Activated CD8-positive, alpha-beta T cell treated with anti-CD3 and anti-CD28 coated beads for 36 hours (primary cell): ENCODE data around the gene XRCC2. TPM values are rescaled to one million over a fixed set of nuclear protein-coding genes. Genes with fewer than 3 reads are reported as not detected.

ENCODE experiments used
- ATAC-seq: fragments of 200-7000 bp; cut with Tn5 transposase; one replicate; pipeline ENCODE4 v1.10.0; 2021; ENCODE audit warnings: mild to moderate bottlenecking, moderate library complexity
- CTCF ChIA-PET: fragments of 350-600 bp; sonication (Branson Sonifier 250); formaldehyde crosslinking; loops from one replicate; lab custom pipeline; 2021; ENCODE audit warnings: antibody characterized with exemption; lab: Charles Lee
- POLR2A ChIA-PET: fragments of 350-600 bp; sonication (Branson Sonifier 250); formaldehyde crosslinking; loops from one replicate; lab custom pipeline; 2021; ENCODE audit warnings: antibody characterized with exemption; lab: Charles Lee
- DNase-seq: peaks from one replicate; pipeline ENCODE4 v3.0.0-alpha.2; 2020
- H3K27ac Mint-ChIP-seq: one replicate; pipeline ENCODE4 v1.8.0; 2021; ENCODE audit warnings: mild to moderate bottlenecking, mixed read lengths
- H3K27me3 Mint-ChIP-seq: one replicate; pipeline ENCODE4 v1.8.0; 2021; ENCODE audit warnings: mixed read lengths
- H3K36me3 Mint-ChIP-seq: one replicate; pipeline ENCODE4 v1.8.0; 2021; ENCODE audit warnings: low read depth, mixed read lengths
- H3K4me1 Mint-ChIP-seq: one replicate; pipeline ENCODE4 v1.8.0; 2021; ENCODE audit warnings: low read depth, mixed read lengths
- H3K4me3 Mint-ChIP-seq: one replicate; pipeline ENCODE4 v1.8.0; 2021; ENCODE audit warnings: mild to moderate bottlenecking, moderate library complexity, mixed read lengths
- H3K9me3 Mint-ChIP-seq: one replicate; pipeline ENCODE4 v1.8.0; 2021; ENCODE audit warnings: mixed read lengths
- intact Hi-C: fragments of 100-400 bp; cut with micrococcal nuclease; formaldehyde crosslinking; loops from one replicate; pipeline ENCODE4 v1.10.0; 2022
- total RNA-seq, 2 experiments: library from RNA; stranded (reverse); gene quantifications; one replicate each; pipeline ENCODE4 v1.2.3, GENCODE V29; 2021
- TF ChIP-seq, protein P1 (sequence below): fragments of 200-600 bp; IDR thresholded peaks from one replicate; pipeline ENCODE4 v1.8.0; 2022; ENCODE audit warnings: antibody characterized with exemption, mild to moderate bottlenecking

The XRCC2 gene
- total RNA-seq, 2 experiments from 2014 or later, result 16.6 to 17.2 TPM

DNA sequence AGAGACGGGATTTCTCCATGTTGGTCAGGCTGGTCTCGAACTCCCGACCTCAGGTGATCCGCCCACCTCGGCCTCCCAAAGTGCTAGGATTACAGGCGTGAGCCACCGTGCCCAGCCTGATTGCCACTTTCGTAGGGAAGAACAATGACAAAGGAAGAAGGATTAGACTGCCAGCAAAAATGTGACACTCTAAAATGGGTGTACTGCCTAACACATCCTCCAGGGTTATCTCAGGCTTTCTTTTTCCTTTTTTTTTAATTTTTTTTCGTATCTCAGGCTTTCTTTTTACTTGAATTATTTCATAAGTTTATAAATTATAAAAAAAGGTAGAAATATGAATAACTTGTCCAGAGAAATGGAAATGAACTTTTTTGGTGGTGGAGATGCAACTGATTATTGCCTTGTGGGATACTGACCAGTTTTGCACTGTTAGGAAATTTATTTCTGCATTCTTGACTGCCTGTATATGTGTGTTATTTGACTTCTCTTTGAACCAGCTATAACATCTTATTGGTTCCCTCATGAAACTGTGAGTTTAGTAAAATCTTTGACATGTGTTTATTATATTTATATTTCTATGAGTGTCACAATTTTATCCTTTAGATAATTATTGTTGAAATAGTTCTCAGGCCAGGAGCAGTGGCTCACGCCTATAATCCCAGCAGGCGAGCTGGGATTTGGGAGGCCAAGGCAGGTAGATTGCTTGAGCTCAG lies 56.8 kb downstream of the XRCC2 start:
- TF ChIP-seq, protein P1, sequence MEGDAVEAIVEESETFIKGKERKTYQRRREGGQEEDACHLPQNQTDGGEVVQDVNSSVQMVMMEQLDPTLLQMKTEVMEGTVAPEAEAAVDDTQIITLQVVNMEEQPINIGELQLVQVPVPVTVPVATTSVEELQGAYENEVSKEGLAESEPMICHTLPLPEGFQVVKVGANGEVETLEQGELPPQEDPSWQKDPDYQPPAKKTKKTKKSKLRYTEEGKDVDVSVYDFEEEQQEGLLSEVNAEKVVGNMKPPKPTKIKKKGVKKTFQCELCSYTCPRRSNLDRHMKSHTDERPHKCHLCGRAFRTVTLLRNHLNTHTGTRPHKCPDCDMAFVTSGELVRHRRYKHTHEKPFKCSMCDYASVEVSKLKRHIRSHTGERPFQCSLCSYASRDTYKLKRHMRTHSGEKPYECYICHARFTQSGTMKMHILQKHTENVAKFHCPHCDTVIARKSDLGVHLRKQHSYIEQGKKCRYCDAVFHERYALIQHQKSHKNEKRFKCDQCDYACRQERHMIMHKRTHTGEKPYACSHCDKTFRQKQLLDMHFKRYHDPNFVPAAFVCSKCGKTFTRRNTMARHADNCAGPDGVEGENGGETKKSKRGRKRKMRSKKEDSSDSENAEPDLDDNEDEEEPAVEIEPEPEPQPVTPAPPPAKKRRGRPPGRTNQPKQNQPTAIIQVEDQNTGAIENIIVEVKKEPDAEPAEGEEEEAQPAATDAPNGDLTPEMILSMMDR, result no peak
- Mint-ChIP-seq H3K4me1 (no peaks in the 10 kb centered on the region), H3K4me3 (no peak overlapping the region), H3K27ac (no peak overlapping the region), H3K36me3 (no peaks in the 10 kb centered on the region), H3K27me3 (no peaks in the 10 kb centered on the region), H3K9me3 (no peaks in the 10 kb centered on the region)
- ChIA-PET CTCF (interaction anchor here (0.6 kb wide), 1 partner anchor 1132 kb away, joined by 3 read pairs; no protein-coding TSS in a partner anchor), POLR2A (interaction anchor here (1.5 kb wide), 1 partner anchor 10 kb away, joined by 5 read pairs; no protein-coding TSS in a partner anchor)
- ATAC-seq, result no peak
- DNase-seq, result no peak
- intact Hi-C loops, result no loop called here

DNA sequence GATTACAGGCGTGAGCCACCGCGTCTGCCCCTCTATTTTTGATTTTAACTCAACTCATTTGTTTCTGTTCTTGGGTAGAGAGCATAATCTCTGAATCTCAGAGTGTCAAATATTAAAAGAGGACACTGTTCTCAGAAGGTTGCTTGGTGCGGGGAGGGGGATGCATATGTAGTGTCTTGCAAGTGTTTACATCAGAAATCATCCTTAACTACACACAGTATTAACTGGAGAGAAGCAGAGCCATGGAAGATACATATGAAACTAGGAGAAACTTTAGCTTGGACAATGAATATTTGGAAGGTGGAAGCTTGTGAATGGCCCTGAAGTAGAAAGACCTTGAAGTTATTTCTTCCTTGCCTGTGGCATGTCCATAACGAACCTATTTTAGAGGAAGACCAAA lies 57.5 kb downstream of the XRCC2 start:
- Mint-ChIP-seq H3K27ac (no peak overlapping the region), H3K9me3 (no peaks in the 10 kb centered on the region), H3K27me3 (no peaks in the 10 kb centered on the region), H3K4me1 (no peaks in the 10 kb centered on the region), H3K4me3 (no peak overlapping the region), H3K36me3 (no peaks in the 10 kb centered on the region)
- POLR2A ChIA-PET, result interaction anchor here (1.5 kb wide), 1 partner anchor 9 kb away, joined by 5 read pairs; no protein-coding TSS in a partner anchor
- TF ChIP-seq, protein P1, result no peak
- intact Hi-C loops, result no loop called here
- DNase-seq (no peak), ATAC-seq (no peak)
- CTCF ChIA-PET, result no interaction called here

DNA sequence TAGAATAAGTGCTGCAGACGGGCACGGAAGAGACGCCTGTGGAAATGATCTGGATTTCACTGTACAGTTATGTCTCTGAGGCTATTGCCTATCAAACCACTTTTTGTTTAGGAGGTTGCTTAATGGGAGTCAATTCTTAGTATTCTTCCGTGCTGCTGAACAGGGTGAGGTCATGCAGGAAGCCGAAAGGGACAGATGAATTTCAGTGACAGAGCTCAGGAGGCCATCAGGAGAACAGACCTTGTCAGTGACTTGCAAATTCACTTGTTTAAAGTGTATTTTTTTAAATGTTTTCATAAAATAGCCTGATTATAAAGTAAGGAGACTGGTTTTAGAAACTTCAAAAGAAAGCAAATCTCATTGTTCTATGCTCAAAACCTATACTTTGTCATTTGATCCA lies 58.9 kb downstream of the XRCC2 start:
- no peak for ATAC-seq
- Mint-ChIP-seq H3K36me3 (no peaks in the 10 kb centered on the region), H3K4me3 (no peak overlapping the region), H3K4me1 (no peaks in the 10 kb centered on the region), H3K27me3 (no peaks in the 10 kb centered on the region), H3K27ac (no peak overlapping the region), H3K9me3 (no peaks in the 10 kb centered on the region)
- ChIA-PET POLR2A (no interaction called here), CTCF (no interaction called here)
- TF ChIP-seq, protein P1, result no peak
- DNase-seq, result no peak
- intact Hi-C loops, result no loop called here

DNA sequence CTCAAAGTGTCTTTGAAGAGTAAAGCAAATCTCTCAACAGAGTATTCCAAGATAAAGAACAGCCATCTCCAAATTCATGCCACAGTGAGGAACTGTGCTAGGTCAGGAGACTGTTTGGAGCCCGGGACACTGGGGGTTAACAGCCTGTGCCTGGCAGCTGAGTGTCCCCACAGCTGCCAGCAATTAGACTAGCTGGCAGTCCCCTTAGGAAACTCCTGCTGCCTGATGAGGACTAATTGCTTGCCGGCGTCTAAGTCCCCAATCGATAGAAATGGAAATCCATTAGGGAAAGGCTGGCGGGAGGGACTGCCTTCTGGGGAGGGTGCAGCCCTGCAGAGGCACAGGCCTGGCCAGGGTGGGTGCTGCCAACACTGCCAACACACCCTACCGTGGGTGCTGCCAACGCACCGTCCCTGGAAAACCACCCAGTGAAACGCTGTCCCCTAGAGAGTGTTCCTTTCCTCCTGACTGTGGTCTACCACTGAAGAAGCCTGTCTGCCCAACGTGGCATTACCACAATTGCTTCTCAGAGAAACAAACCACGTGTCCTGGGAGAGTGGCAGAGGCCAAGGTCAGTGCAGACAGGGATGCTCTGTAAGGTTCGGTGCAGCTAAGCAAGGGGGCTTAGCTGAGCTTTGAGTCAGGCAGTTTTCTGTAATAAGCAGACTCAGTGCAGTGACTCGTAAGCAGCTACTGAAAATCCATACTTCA lies 60.8 kb downstream of the XRCC2 start:
- H3K4me1 Mint-ChIP-seq, result no peaks in the 10 kb centered on the region
- no peak for DNase-seq
- no peaks in the 10 kb centered on the region for H3K9me3 Mint-ChIP-seq
- H3K27ac Mint-ChIP-seq, result no peak overlapping the region
- H3K4me3 Mint-ChIP-seq, result no peak overlapping the region
- ATAC-seq, result no peak
- H3K27me3 Mint-ChIP-seq, result no peaks in the 10 kb centered on the region
- POLR2A ChIA-PET, result interaction anchor here (0.5 kb wide), 1 partner anchor 920 kb away, joined by 3 read pairs; no protein-coding TSS in a partner anchor
- intact Hi-C loops, result no loop called here
- TF ChIP-seq, protein P1, result no peak
- CTCF ChIA-PET, result no interaction called here
- H3K36me3 Mint-ChIP-seq, result no peaks in the 10 kb centered on the region

DNA sequence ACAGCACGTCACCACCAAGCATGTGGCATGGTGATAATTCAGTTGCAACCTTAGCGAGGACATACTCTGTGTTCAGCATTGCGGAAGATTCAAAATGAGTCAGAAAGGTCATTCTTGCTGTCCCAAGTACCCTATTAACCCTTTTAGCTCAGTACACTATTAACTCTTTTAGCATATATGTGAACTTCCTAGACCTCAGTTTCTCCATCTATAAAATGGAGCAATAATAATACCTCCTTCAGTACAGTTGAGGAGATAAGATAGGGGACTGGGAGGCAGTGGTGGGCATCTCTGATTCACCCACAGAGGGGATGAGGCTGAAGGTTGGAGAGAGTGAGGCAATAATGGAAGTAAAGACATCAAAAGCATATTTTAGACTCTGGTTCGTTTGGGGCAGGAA lies 67.3 kb downstream of the XRCC2 start:
- Mint-ChIP-seq H3K4me1 (no peaks in the 10 kb centered on the region), H3K4me3 (no peak overlapping the region), H3K9me3 (no peaks in the 10 kb centered on the region), H3K36me3 (no peaks in the 10 kb centered on the region), H3K27me3 (no peaks in the 10 kb centered on the region), H3K27ac (no peak overlapping the region)
- TF ChIP-seq, protein P1, result no peak
- DNase-seq, result no peak
- intact Hi-C loops, result no loop called here
- CTCF ChIA-PET, result no interaction called here
- POLR2A ChIA-PET, result interaction anchor here (1.6 kb wide), 1 partner anchor 11 kb away, joined by 5 read pairs; no protein-coding TSS in a partner anchor
- no peak for ATAC-seq
